Stimulated activated CD8-positive, alpha-beta memory T cell treated with anti-CD3 and anti-CD28 coated beads, Interleukin-4, amount 100 ng/mL, for 24 hours (primary cell): ENCODE data around the gene ASAH2.
A peak's percentile ranks its signal among the peaks of the same experiment; 100 is the strongest.
"Not testable (repeated sequence)": the region's sequence is repeated elsewhere in the genome, so short reads cannot be mapped to it uniquely, and the experiment has no call there.

Source experiments
- DNase-seq: peaks from one replicate; pipeline ENCODE4 v3.0.0-alpha.2; 2020; ENCODE audit warnings: low read depth

ASAH2 gene

GRCh38 chr10:50251394-50251793, at the start of gene ASAH2:
ASAH2 (minus strand) TSS chr10:50251516; CDS start chr10:50248610, 2,906 bp downstream.
- DNase-seq: no peak

- no peak for DNase-seq
Measured at GRCh38 chr10:50299948-50300669, 48.8 kb upstream of the ASAH2 start.

DNA sequence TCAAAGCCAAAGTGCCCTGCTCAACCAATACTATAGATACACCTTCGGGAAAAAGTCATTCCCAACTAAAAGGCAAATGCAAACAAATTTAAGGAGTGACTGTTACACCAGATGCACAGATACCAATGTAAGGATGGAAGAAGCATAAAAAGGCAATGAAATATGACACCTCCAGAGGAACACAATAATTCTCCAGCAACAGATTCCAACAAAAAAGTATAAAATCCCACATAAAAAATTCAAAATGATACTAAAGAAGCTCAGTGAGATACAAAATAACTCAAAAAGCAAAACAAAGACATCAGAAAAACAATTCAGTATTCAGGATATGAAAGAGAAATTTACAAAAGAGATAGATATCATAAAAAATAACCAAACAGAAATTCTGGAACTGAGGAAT, 44.1 kb upstream of the ASAH2 start:
- no peak for DNase-seq

DNA sequence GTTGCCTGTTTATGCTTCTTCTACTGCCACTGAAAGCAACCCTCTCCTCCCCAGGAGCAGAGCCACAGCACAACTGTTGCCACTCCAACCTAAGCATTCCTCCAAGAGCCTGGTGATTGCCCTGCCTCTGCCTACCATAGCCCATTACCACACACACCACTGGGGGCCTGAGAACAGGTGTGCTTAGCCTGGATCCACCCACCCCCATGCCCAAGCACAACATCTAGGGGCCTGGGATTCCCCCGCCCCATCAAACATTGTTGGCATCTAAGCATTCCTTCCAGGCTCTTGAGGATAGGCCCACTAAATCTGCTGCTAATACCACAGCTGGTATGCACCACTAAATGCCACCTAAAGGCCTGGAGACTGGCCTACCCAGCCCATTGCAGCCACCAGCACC, 43.3 kb upstream of the ASAH2 start:
- no peak for DNase-seq

GRCh38 chr10:50293513-50294313, 42.4 kb upstream of the ASAH2 start:
- DNase-seq: no peak

DNA sequence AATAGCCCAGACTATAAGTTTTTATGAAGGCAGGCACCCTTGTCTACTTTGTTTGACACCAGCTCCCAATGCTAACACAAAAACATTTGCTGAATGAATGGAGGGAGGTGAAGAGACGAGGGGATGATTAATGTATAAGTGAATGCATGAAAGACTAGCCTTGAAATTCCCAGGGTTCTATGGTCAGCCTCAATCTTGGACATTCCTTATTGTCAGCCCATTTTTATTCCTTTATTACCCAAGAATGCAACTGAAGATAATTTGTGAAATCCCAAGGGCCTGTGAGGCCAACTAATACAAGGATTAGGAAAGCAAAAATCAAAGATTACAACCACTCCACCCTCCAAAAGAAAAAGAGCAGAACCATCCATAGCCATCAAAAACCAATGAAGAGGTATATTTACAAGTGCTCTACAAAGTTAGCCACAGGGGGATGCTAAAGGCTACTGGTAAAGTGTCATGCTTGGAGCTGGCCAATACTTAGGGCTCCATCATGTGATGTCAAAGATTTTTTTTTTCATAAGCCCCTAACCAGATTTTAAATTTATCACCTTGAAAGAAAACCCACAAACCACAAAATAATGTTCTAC, 40.0 kb upstream of the ASAH2 start:
- DNase-seq: no peak

- DNase-seq: no peak
Measured at GRCh38 chr10:50289196-50289595, 37.9 kb upstream of the ASAH2 start.

- no peak for DNase-seq
Measured at GRCh38 chr10:50286996-50287803, 35.9 kb upstream of the ASAH2 start.

DNA sequence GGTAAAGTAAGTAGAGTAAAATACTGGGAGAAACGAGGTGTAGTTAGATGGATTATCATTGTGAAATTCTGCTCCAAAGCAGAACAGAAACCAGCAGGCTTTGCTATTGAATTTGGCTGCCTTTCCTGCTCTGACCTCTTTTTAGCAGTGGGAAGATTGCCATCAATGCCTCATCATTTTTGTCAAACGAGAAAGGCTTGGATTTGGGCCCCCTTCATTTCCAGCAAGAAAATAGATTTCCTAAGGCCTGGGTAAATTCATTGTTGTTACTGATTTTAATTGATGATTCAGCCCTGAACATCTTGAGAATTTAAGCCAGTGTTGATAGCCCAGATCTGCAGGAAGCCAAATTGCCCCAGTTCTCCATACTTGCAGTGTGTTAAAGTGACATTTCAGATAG, 35.2 kb upstream of the ASAH2 start:
- no peak for DNase-seq

- DNase-seq: no peak
Measured at GRCh38 chr10:50281967-50282522, 30.7 kb upstream of the ASAH2 start.

DNA sequence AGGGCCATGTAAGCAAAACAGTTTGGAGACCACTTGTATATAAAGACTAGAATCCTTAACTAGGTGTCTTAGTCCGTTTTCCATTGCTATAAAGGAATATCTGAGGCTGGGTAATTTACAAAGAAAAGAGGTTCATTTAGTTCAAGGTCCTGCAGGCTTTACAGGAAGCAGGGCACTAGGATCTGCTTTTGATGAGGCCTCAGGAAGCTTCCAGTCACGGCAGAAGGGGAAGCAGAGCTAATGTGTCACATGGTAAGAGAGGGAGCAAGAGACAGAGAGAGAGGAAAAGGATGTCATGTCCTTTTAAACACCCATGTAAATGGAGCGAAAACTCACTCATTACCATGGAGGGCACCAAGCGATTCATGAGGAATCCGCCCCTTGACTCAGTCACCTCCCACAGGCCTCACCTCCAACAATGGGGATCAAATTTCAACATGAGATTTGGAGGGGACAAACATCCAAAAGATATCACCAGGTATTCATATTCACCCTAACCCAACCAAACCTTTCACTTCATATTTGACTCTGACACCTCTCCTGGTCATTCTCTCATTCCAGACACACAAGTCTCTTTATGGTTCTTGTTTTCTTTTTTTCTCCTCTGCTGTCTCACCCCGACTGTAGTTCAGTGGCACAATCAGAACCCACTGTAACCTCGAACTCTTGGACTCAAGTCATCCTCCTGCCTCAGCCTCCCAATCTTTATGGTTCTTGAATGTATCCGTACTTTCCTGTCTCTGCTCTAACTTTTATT, 30.1 kb upstream of the ASAH2 start:
- DNase-seq: no peak

GRCh38 chr10:50280049-50280841, 28.9 kb upstream of the ASAH2 start:
- no peak for DNase-seq

DNA sequence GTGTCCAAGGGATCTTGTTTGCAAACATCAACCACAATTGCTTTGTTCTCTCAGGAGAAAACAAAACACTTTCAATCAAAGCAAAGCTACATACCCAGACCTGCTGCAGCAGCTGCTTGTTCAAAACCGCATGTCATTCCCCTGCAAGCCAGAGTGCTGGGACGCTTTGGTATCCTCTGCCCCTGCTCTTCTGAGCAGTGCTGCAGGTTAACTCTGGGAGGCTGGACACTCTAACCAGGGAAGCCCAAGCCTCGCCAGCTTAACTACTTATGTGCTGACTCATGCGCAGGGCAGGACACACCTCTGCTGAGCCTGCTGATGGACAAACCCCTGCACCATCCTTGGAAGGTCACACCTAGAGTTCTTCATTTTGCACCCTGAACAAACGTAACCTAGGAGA, 28.2 kb upstream of the ASAH2 start:
- DNase-seq: no peak

DNA sequence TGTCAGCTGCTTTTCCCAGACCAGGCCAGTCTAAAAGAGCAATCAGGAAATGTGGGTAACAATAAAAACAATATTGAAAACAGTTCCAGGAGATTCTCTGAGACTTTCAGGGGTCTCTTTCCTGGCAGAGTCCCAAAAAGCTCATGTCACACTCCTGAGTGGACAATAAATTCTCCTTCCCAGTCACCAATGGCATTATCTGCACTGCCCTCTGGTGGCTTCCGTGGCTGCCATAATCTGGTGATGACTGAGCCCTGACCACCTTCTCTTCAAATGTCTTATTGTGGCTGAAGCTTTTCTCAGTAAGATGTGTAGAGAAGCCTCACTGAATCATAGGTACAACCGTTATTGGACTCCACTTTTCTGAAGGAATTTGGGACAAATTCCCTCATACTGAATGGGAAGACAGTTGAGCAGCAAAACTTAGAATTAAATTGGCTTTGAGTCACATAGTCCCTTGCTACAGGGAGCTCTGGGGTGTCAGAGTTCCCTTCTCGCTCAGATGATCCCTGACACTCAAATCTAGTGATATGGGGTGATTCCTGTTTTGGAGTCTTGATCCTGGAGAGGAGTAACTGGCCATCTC, 24.4 kb upstream of the ASAH2 start:
- DNase-seq: peak; percentile 14

DNA sequence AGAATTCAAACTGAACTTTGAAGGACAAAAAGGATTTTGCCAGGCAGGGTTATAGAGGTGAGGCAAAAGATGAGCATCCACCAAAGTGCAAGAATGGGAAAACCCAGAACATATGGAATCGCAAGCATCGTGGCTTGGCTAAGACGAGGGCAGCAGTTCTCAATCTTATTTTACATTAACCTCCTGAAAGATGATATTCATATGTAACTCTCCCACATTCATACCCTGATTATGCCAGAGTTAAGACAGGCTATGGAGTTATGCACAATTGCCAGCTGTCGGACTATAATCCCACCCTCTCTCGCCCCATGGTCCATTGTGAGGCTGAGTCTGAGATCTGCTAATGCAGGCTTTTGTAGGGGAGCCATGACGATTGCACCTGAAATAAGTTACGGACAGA, 21.2 kb upstream of the ASAH2 start:
- no peak for DNase-seq

DNA sequence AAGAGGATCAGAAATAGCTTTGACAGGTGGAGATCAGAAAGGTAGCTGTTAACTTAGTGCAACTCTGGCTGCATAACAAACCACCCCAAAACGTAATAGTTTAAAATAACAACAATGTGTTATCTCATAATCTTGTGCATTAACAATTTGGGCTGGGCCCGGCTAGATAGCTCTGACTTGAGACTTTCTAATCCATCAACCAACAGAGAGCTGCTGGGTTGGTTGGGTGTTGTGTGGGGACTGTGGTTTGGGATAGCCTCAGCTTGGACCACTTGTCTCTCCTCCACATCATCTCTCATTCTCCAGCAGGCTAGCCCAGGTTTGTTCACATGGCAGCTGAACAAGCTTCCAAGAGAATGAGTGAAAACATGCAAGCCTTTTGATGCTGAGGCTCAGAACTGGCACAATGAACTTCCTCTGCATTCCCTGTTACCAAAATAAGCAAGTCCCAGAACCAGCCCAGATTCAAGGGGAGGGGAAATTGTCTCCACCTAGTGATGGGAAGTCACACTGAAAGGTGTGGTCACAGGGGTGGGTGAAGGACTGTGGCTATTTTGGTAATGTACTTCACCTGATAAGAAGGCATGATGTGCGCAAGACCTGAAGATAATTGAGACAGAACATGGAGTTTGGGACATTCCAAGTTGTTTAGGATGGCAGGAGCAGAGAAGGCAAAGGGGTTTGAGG, 20.4 kb upstream of the ASAH2 start:
- no peak for DNase-seq

DNA sequence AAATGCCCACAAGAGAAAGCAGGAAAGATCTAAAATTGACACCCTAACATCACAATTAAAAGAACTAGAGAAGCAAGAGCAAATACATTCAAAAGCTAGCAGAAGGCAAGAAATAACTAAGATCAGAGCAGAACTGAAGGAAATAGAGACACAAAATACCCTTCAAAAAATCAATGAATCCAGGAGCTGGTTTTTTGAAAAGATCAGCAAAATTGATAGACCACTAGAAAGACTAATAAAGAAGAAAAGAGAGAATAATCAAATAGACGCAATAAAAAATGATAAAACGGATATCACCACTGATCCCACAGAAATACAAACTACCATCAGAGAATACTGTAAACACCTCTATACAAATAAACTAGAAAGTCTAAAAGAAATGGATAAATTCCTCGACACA, 16.6 kb upstream of the ASAH2 start:
- DNase-seq: not testable (repeated sequence)

DNA sequence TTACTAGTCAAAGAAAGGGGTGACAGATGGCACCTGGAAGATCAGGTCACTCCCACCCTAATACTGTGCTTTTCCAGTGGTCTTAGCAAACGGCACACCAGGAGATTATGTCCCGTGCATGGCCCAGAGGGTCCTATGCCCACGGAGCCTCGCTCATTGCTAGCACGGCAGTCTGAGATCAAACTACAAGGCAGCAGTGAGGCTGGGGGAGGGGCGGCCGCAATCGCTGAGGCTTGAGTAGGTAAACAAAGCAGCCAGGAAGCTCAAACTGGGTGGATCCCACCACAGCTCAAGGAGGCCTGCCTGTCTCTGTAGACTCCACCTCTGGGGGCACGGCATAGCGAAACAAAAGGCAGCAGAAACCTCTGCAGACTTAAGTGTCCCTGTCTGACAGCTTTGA, 11.3 kb upstream of the ASAH2 start:
- DNase-seq: not testable (repeated sequence)

DNA sequence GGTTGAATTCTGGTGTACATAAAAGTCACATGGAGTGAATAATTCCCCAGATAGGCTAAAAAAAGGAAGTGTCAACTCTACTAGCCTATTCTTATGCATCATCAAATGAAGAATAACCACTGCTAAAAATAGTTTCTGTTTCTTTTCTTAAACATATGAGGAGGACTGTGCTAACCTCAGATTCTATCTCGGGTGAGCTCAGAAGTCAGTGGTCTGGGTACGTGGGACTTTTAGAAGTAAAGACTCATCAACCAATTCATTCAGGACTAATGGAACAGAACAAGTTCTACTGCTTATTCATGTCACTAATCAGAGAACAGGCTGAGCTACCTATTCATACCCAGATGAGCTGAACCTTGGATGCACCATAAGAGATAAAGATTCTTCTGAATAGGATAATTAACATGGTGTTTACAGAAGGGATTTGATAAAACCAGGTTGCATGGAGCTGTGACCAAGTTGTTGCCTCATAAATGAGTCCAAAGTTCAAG, 9.5 kb upstream of the ASAH2 start:
- DNase-seq: no peak
